ENCODE measurements around the gene SNX11. TPM values are rescaled to one million over a fixed set of nuclear protein-coding genes. Genes with fewer than 3 reads are reported as not detected.

Gene SNX11
- total RNA-seq, 2 donors from 2014 or later = 19.2 to 20.7 TPM

DNA sequence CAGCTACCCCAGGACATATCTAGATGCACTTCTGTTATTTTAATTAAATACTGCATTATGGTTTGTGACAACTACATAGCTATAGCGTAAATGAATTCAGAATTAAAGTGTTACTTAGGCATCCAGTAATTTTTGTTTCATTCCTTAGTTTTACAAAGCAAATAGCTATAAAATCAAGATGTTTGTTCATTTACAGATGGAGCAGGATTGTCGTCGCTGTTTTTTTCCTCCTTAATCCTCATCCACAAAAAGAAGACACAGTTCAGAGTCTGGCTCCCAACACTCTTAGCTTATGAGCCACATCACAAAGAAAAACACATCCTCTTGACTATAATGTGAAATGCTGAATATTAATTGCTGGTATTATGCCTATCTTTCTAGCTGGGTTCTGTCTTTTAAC lies 43.7 kb downstream of the SNX11 start:
- intact Hi-C loops (cut with DNase I, micrococcal nuclease) = no loop called here
- ATAC-seq = no peak

DNA sequence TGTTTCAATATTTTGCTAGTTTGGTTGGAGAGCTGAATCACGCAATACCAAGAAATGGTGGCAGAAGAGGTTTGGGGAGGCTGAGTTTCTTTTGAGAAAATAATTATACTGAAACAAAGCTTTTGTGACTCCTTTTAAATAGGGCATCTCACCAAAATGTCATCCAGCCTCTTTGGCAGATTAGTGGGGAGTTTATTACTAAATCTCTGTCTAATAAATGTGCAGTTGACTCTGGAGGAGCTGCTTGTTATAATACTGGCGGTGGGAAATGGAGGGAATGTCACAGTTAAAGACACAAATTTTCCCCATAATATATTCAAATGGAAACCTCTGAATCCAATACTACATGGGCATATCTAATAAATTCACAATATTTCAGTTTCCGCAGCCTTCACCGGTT lies 44.7 kb downstream of the SNX11 start:
- DNase-seq (no peak), ATAC-seq (no peak)
- intact Hi-C loops (cut with DNase I, micrococcal nuclease) = no loop called here

More for the DNA sequence above, 43.7 kb downstream of the SNX11 start:
- DNase-seq = no peak

DNA sequence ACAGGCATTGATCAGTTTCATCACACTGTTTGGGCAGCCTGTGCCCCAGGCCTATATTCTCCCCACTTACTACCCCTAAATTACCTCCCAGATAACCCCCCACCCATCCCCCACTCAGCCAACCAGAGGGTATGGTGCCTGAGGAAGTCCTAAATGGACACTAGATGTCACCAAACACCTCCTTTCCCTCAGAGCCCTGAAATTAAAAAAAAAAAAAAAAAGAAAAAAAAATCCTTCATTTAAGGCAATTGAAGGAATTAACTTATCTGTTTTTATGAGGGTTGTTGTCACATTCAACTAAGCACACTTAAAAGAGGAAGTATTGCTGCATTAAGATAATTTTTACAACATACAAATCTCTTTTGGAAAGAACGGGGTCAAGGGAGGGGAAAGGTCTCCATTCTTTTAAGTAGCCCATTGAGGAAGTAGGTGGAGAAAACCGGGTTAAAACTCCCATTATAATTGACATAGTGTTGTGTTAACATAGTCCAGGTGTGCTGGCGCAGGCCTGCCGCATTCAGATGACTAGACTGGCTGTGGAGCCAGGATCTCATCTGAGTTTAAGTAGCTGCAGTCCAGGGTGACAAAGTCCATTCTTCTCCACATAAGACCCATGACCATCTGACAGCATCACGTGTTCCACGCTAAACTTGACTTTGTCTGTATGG lies 46.3 kb downstream of the SNX11 start:
- ATAC-seq (peak; percentile 99), DNase-seq (peak; percentile 64 to 79)
- intact Hi-C loops (cut with DNase I, micrococcal nuclease) = no loop called here

DNA sequence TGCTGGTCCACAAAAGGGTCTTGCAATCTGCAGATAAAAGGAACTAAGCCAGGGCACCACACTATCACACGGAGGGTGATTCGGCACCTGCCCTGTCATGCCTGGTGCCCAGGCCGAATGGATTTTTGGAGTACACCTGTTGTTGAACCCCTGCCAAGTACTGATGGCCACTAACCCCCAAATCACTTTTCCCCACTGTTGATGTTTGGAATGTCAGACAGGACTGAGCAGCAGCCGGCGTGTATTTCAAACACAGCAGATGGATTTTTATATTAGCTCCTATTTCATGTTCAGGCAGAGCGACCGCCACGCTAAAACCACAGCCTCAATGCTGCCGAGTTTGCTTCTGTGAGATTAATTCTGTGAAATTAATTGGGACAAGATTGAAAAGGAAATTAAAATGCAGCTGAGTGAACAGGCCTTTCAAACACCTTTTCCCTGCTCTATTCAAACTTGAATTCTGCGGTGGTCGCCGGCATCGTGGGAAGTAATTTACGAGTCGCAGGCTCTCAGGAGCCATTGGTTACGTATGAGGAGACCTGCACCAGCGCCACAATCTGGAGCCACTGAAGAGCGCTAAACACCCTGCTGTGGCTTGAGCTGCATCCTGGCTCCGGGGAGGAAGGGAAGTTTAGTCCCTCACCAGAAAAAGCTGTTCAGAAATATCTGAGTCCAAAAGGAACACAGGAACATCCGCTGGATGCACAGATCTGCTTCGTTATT lies 48.5 kb downstream of the SNX11 start:
- intact Hi-C loops (cut with DNase I, micrococcal nuclease) = no loop called here
- no peak for DNase-seq

DNA sequence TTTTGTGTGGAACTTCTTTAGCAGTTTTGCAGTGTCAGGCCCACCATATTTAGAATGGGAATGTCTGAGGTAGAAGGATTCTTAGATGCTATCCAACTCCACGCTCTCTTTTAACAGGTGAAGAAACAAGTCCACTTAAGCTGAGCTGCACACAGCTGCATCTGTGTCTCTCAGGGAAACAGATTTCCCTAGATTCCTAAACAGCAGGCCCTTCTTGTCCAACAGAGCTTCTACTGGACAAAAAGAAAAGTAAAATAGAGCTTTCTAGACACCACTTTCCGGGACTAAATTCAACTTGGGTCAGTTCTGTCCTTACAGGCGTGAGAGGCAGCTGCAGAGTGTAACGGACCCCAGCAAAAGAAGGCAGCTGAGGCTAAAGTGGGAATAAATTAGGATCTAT lies 51.7 kb downstream of the SNX11 start:
- intact Hi-C loops (cut with DNase I, micrococcal nuclease) = no loop called here
- DNase-seq (no peak), ATAC-seq (no peak)

More for the DNA sequence above, 48.5 kb downstream of the SNX11 start:
- no peak for ATAC-seq

DNA sequence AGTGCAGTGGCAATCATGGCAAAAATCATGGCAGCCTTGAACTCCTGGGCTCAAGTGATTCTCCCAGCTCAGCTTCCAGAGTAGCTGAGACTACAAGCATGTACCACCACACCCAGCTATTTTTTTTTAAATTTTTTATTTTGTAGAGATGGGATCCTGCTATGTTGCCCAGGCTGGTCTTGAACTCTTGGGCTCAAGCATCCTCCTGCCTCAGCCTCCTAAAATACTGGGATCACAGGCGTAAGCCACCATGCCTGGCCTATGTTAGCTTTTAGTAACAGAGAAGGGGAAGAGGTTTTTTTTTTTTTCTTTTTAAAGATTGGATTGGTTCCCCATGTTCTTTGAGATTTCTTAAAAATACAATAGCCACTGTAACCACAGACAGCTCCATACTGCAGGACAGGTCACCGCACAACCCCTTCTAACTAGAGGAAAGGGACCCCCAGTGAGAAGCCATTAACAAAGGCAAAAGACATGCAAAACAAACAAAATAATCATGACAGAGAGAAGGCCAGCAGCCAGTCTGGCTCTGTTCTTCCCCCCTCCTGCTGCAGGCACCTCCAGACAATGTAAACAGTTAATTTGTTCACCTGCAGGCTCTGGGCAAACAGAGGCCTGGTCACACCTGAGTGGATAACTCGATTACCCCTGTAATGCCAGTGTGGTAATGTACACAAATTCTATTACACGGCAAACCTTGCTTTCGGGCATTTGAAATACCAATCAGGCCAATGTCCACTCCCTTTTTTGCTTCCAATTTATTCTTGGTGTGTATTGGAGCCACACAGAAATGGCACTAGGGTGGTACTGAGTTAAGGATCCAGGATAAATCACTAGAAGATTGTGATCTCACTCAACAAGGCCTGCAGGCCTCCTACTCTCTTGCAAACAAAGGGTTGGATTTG lies 52.9 kb downstream of the SNX11 start:
- DNase-seq (peak; percentile 28 to 57), ATAC-seq (peak; percentile 91)
- intact Hi-C loops (cut with DNase I, micrococcal nuclease) = no loop called here

DNA sequence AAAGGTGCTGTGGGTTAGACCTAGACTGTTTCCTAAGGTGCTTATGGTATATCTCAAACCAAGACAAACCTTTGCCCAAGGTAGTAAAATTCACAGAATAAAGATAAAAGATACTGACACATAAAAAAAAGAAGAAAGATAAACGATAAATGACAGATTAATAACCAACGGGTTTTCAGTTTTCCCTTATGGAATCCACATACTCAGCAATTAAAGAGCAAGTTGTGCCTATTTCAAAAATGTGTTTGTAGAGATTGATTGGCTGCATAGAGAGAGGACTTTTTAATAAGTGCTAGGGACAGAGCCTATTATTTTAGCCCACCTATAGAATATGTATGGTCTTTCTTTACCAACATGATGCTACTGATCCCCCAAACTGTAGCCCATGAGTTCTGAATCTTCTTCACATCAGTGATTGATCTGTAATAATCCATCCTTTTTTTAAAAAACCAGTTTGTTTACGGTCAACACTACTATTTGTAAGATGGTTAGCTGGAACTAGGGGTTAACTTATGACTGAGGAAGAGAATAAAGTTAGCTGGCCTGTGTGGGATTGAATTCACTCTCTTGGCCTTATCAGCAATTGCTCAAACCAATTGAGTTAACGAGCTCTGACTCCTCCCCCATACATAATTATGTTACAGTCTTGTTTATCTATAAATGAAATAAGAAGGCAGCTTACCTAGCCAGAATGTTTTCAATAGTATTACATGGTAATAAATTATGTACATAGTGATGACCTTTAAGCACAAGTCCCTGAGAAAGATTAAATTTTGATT lies 53.8 kb downstream of the SNX11 start:
- ATAC-seq (no peak), DNase-seq (no peak)
- intact Hi-C loops (cut with DNase I, micrococcal nuclease) = no loop called here

DNA sequence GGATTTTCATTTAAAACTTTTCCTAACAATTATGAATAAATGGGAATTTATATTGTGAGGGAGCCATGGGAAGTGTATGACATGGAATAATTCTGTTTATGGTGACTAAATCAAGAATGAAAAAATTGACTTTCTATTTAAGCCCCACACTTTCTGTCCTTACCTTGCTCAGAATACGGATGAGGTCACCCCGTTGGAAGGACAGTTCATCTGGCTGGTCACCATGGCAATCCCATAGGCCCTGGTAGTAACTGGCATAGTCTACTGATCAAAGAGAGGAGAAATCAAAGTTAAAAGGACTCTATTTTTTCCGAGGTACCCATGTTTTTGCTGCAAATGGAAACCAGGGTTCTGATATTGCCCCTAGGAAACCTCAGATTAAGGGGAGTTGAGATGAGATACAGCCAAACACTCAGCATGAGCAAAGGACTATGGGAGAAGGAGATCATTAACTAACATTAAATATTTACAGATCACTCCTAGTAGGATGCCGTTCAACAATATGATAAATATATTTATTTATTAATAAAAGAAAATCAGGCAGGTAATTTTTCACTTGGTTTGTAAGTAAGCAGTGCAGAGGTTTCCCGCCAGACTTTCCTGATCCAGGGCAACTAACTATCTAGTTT lies 54.9 kb downstream of the SNX11 start:
- intact Hi-C loops (cut with DNase I, micrococcal nuclease) = no loop called here

DNA sequence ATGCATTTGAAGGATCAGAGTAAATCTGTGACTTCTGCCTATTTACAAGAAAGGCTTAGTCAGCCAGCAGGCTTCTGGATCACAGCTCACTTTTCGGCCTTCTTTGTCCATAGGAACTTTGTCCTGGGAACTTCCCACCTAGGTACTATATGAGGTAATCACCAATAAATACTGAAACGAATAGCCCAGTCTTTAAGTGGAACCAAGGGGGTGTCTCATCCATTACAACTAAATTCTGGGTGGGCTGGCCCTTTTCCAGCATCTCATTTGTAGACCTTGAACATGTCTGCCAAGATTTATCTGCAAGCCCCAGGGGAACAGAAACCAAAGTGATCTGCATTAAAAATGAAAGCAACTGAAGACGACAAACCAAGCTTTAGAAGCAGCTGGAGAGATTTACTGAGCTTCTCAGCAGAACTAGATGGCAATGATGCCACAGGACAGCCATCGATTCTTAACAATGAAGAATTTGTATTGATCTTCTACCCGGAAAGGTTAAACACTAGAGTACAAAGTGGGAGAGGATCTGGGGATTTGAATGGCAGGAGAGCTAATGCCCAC lies 55.5 kb downstream of the SNX11 start:
- intact Hi-C loops (cut with DNase I, micrococcal nuclease) = no loop called here
- ATAC-seq = peak; percentile 66
- DNase-seq = peak; percentile 27 to 28

More for the DNA sequence above, 54.9 kb downstream of the SNX11 start:
- no peak for DNase-seq
- ATAC-seq = no peak

DNA sequence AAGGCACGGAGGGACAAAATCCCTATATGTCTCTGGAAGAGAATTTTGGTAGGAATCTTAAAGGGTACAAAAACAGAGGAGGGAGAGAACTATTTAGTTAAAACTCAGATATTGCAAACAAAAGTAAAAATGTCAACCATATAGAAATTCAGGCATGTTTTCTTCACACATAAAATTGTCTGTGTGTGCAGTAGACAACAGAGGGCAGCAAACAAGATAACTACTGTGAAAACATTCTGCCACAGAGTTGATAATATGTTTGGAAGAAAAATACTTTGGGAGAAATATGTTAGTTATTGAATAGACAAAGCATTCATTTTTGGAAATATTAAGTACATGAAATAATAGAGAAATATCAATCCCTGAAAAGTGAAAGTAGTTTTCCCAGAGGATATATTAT lies 56.2 kb downstream of the SNX11 start:
- no peak for DNase-seq
- no peak for ATAC-seq
- intact Hi-C loops (cut with DNase I, micrococcal nuclease) = no loop called here

DNA sequence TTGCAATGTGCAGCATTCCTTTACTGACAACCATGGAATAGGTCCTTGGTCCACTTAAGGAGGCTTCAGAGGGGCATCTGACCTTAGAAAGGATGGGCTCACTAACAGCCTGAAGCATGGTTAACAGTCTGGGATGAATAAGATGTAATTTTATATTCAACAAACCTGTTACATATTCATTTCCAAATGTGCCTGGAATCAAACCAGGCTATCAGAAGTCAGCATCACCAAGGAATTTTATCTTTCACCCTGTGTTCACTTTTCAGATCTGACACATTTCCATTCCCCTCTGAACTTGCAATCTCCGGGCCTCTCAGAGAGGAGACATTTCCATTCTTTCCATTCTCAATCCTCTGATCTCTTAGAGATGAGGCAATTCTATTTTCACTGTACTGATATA lies 62.4 kb downstream of the SNX11 start:
- ATAC-seq (no peak), DNase-seq (no peak)
- intact Hi-C loops (cut with DNase I, micrococcal nuclease) = no loop called here

Small RNAs within 50 kb of the gene (microRNA-seq; reads per million reads assigned to microRNA genes)
- gene MIR1203 = 0 reads per million in 2 donors

Other genes starting within 250 kb of the SNX11 start
- 10 to 100 TPM; 21.7 to 22.3 TPM for gene SP2, start 211.5 kb upstream of the SNX11 start, total RNA-seq
- 10 to 100 TPM; 24.9 to 26.0 TPM for gene PNPO, start 166.2 kb upstream of the SNX11 start, total RNA-seq
- gene PRR15L, start 149.9 kb upstream of the SNX11 start, total RNA-seq = 100 to 1,000 TPM; 237 to 279 TPM
- gene CDK5RAP3, start 136.7 kb upstream of the SNX11 start, total RNA-seq = 100 to 1,000 TPM; 136 to 187 TPM
- 1 to 10 TPM; 7.1 to 8.7 TPM for gene COPZ2, start 70.0 kb upstream of the SNX11 start, total RNA-seq
- gene NFE2L1, start 59.4 kb upstream of the SNX11 start, total RNA-seq = 100 to 1,000 TPM; 223 to 245 TPM
- 10 to 100 TPM; 22.7 to 31.0 TPM for gene CBX1, start 6.3 kb upstream of the SNX11 start, total RNA-seq